OCI-LY1 (cell line): ENCODE measurements around the gene PTPRN2.

Experiments
- H2AFZ ChIP-seq: fragments of 200-600 bp; sonication (generic), shearing (Covaris generic); 2 replicates; pipeline ENCODE4 v1.6.0; 2014; ENCODE audit warnings: antibody characterized with exemption, mild to moderate bottlenecking, low read length
- H3F3A ChIP-seq: fragments of 200-600 bp; sonication (generic), shearing (Covaris generic); 2 replicates; pipeline ENCODE4 v1.6.0; 2014; ENCODE audit warnings: mild to moderate bottlenecking, antibody characterized with exemption, low read length, moderate library complexity; ENCODE audit not compliant: insufficient read depth
- H3K27ac ChIP-seq: fragments of 200-600 bp; sonication (generic); 2 replicates; pipeline ENCODE4 v1.5.1; 2014; ENCODE audit warnings: low read length, mixed run types, mild to moderate bottlenecking, low read depth; ENCODE audit not compliant: poor library complexity, severe bottlenecking
- H3K27me3 ChIP-seq: fragments of 200-600 bp; sonication (generic); 2 replicates; pipeline ENCODE4 v1.6.0; 2014; ENCODE audit warnings: antibody characterized with exemption, mild to moderate bottlenecking, low read length, moderate library complexity; ENCODE audit not compliant: insufficient read depth
- H3K36me3 ChIP-seq: fragments of 200-600 bp; sonication (generic); 2 replicates; pipeline ENCODE4 v1.6.1; 2014; ENCODE audit warnings: mild to moderate bottlenecking, antibody characterized with exemption, low read length, moderate library complexity, mixed read lengths; ENCODE audit not compliant: insufficient read depth
- H3K4me1 ChIP-seq: fragments of 200-600 bp; sonication (generic); 2 replicates; pipeline ENCODE4 v1.5.1; 2014; ENCODE audit warnings: mild to moderate bottlenecking, low read length, moderate library complexity; ENCODE audit not compliant: insufficient read depth, severe bottlenecking
- H3K4me2 ChIP-seq: fragments of 200-600 bp; sonication (generic), shearing (Covaris generic); 2 replicates; pipeline ENCODE4 v1.6.1; 2014; ENCODE audit warnings: low read length
- H3K4me3 ChIP-seq: fragments of 200-600 bp; sonication (generic); 2 replicates; pipeline ENCODE4 v1.5.1; 2014; ENCODE audit warnings: low read length, low read depth, mild to moderate bottlenecking, mixed read lengths; ENCODE audit not compliant: poor library complexity, severe bottlenecking
- H3K79me2 ChIP-seq: fragments of 200-600 bp; shearing (Covaris generic); 2 replicates; pipeline ENCODE4 v1.6.1; 2016; ENCODE audit warnings: mixed run types, low read length, mixed read lengths; ENCODE audit not compliant: insufficient read depth
- H3K9ac ChIP-seq: fragments of 200-600 bp; sonication (generic), shearing (Covaris generic); 2 replicates; pipeline ENCODE4 v1.6.1; 2014; ENCODE audit warnings: mild to moderate bottlenecking, low read length, mixed read lengths
- H3K9me2 ChIP-seq: fragments of 200-600 bp; sonication (generic), shearing (Covaris generic); 2 replicates; pipeline ENCODE4 v1.6.1; 2014; ENCODE audit warnings: low read depth, mild to moderate bottlenecking, low read length, mixed read lengths
- H3K9me3 ChIP-seq: fragments of 200-600 bp; shearing (Covaris generic); 2 replicates; pipeline ENCODE4 v1.6.1; 2014; ENCODE audit warnings: low read length, mixed read lengths
- H4K20me1 ChIP-seq: fragments of 200-600 bp; sonication (generic), shearing (Covaris generic); 2 replicates; pipeline ENCODE4 v1.6.0; 2016; ENCODE audit warnings: mild to moderate bottlenecking, low read length; ENCODE audit not compliant: insufficient read depth
- EZH2 ChIP-seq: fragments of 200-600 bp; sonication (generic), shearing (Covaris generic); IDR thresholded peaks from 2 replicates; pipeline ENCODE4 v1.8.0; 2017; ENCODE audit warnings: borderline replicate concordance, mixed run types, mild to moderate bottlenecking, antibody characterized with exemption, low read length, moderate library complexity, mixed read lengths
- TF ChIP-seq, protein P1 (sequence below): fragments of 200-600 bp; sonication (generic), shearing (Covaris generic); IDR thresholded peaks from 2 replicates; pipeline ENCODE4 v1.5.1; 2017; ENCODE audit warnings: mild to moderate bottlenecking, antibody characterized with exemption, low read length, moderate library complexity, mixed read lengths

Gene PTPRN2

DNA sequence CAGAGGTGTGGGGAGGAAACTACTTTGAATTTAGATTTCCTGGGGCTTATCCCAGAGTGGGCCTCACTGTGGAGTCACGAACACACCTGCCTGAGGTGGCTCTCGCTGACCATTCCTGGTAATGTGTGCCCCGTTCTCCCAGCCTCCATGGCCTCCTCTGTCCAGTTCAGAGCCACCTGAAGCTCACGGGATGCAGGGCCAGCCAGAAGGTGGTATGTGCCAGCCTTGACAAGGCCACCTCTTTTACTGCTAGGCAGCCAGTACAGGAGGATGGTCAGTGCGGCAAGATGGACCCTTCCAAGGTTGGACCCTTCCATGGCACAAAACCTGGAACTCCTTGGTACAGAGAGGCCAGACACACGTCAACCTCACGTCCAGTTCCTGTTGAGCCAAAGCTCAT is 1040.5 kb downstream of the PTPRN2 start:
- no peaks in the 10 kb centered on the region for H3K9me3 ChIP-seq
- peaks cover 10% of the 10 kb centered on the region; the same call in 1 of the 2 replicates for H3K27me3 ChIP-seq

GRCh38 chr7:157545681-157546060 is 1042.0 kb downstream of the PTPRN2 start:
- Histone ChIP-seq H3K36me3 (no peaks in the 10 kb centered on the region), H3K4me3 (no peak overlapping the region), H2AFZ (no peak overlapping the region), H3K9me3 (no peaks in the 10 kb centered on the region), H3K4me1 (no peaks in the 10 kb centered on the region), H3F3A (no peaks in the 10 kb centered on the region), H3K27ac (no peak overlapping the region), H3K79me2 (no peaks in the 10 kb centered on the region), H3K9ac (no peak overlapping the region), H3K9me2 (no peaks in the 10 kb centered on the region), H4K20me1 (no peaks in the 10 kb centered on the region), H3K27me3 (peaks cover 15% of the 10 kb centered on the region; the same call in 1 of the 2 replicates), H3K4me2 (no peak overlapping the region)
- TF ChIP-seq EZH2, result no peak
- TF ChIP-seq, protein P1, sequence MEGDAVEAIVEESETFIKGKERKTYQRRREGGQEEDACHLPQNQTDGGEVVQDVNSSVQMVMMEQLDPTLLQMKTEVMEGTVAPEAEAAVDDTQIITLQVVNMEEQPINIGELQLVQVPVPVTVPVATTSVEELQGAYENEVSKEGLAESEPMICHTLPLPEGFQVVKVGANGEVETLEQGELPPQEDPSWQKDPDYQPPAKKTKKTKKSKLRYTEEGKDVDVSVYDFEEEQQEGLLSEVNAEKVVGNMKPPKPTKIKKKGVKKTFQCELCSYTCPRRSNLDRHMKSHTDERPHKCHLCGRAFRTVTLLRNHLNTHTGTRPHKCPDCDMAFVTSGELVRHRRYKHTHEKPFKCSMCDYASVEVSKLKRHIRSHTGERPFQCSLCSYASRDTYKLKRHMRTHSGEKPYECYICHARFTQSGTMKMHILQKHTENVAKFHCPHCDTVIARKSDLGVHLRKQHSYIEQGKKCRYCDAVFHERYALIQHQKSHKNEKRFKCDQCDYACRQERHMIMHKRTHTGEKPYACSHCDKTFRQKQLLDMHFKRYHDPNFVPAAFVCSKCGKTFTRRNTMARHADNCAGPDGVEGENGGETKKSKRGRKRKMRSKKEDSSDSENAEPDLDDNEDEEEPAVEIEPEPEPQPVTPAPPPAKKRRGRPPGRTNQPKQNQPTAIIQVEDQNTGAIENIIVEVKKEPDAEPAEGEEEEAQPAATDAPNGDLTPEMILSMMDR, result no peak

More for the DNA sequence above, 1040.5 kb downstream of the PTPRN2 start:
- no peaks in the 10 kb centered on the region for H3K36me3 ChIP-seq
- TF ChIP-seq, protein P1, result no peak
- TF ChIP-seq EZH2, result no peak
- H3K79me2 ChIP-seq, result no peaks in the 10 kb centered on the region
- no peak overlapping the region for H2AFZ ChIP-seq
- H3K9ac ChIP-seq, result no peak overlapping the region
- no peak overlapping the region for H3K4me3 ChIP-seq
- no peaks in the 10 kb centered on the region for H3K4me1 ChIP-seq
- H3K4me2 ChIP-seq, result no peak overlapping the region
- H3K9me2 ChIP-seq, result no peaks in the 10 kb centered on the region
- H3K27ac ChIP-seq, result no peak overlapping the region
- H3F3A ChIP-seq, result no peaks in the 10 kb centered on the region
- no peaks in the 10 kb centered on the region for H4K20me1 ChIP-seq

- H3K4me1 ChIP-seq, result no peaks in the 10 kb centered on the region
- TF ChIP-seq EZH2, result no peak
- TF ChIP-seq, protein P1, result no peak
- H3K9ac ChIP-seq, result no peak overlapping the region
- no peak overlapping the region for H3K4me3 ChIP-seq
- H3K9me2 ChIP-seq, result no peaks in the 10 kb centered on the region
- no peak overlapping the region for H2AFZ ChIP-seq
- no peaks in the 10 kb centered on the region for H3K79me2 ChIP-seq
- H3K36me3 ChIP-seq, result no peaks in the 10 kb centered on the region
- no peak overlapping the region for H3K27ac ChIP-seq
- no peaks in the 10 kb centered on the region for H4K20me1 ChIP-seq
- no peaks in the 10 kb centered on the region for H3F3A ChIP-seq
- H3K9me3 ChIP-seq, result no peaks in the 10 kb centered on the region
- no peak overlapping the region for H3K4me2 ChIP-seq
- peaks cover 15% of the 10 kb centered on the region; the same call in 1 of the 2 replicates for H3K27me3 ChIP-seq
These were observed 1042.5 kb downstream of the PTPRN2 start for GRCh38 chr7:157544980-157545680.
